IMR-90 (cell line): ENCODE data around the gene LINS1. TPM values are rescaled to one million over a fixed set of nuclear protein-coding genes. Genes with fewer than 3 reads are reported as not detected.

Source experiments
- ATAC-seq: fragments of 200-7000 bp; cut with Tn5 transposase; 2 replicates; pipeline ENCODE4 v1.9.1; 2020; ENCODE audit warnings: low read depth, mild to moderate bottlenecking, moderate library complexity
- BruUV-seq: library from RNA; stranded (reverse); fragments of 400-500 nt; replicated peaks from 2 replicates; lab custom pipeline; 2021; lab: Mats Ljungman, UMichigan
- CTCF ChIA-PET: fragments of 300-600 bp; formaldehyde crosslinking; extraction: SDS; loops from one replicate; lab custom pipeline; 2021; ENCODE audit warnings: antibody characterized with exemption; lab: Yijun Ruan, JAX
- POLR2A ChIA-PET: fragments of 300-600 bp; sonication (Branson Sonifier 250); formaldehyde crosslinking; loops from one replicate; lab custom pipeline; 2022; ENCODE audit warnings: antibody characterized with exemption; ENCODE audit not compliant: unreplicated experiment; lab: Charles Lee
- DNase-seq: peaks from one replicate; pipeline ENCODE4 v3.0.0; 2013
- H2AFZ ChIP-seq: replicated peaks from 2 replicates; pipeline ENCODE3; 2013; ENCODE audit warnings: low read length, mild to moderate bottlenecking; ENCODE audit not compliant: poor library complexity
- H2AK5ac ChIP-seq: 2 replicates; pipeline ENCODE4 v1.6.1; 2013; ENCODE audit warnings: low read depth, low read length, inconsistent platforms
- H2AK9ac ChIP-seq: replicated peaks from 2 replicates; pipeline ENCODE3; 2013; ENCODE audit warnings: mild to moderate bottlenecking, low read depth, low read length, moderate library complexity; ENCODE audit not compliant: poor library complexity
- H2BK120ac ChIP-seq: 2 replicates; pipeline ENCODE4 v1.6.1; 2013; ENCODE audit warnings: low read depth, low read length, inconsistent platforms
- H2BK15ac ChIP-seq: 3 replicates; pipeline ENCODE4 v1.6.1; 2013; ENCODE audit warnings: low read depth, low read length, inconsistent platforms
- H2BK20ac ChIP-seq: 2 replicates; pipeline ENCODE4 v1.6.1; 2013; ENCODE audit warnings: low read depth, mild to moderate bottlenecking, inconsistent platforms, low read length, moderate library complexity
- H2BK5ac ChIP-seq: 2 replicates; pipeline ENCODE4 v1.6.1; 2013; ENCODE audit warnings: mild to moderate bottlenecking, low read depth, low read length, inconsistent platforms; ENCODE audit not compliant: poor library complexity, severe bottlenecking
- H3K14ac ChIP-seq: replicated peaks from 2 replicates; pipeline ENCODE4 v1.6.1; 2013; ENCODE audit warnings: low read depth, low read length, inconsistent platforms
- H3K18ac ChIP-seq: 2 replicates; pipeline ENCODE4 v1.6.1; 2013; ENCODE audit warnings: low read depth, low read length, control low read depth
- H3K23ac ChIP-seq: 2 replicates; pipeline ENCODE4 v1.6.1; 2013; ENCODE audit warnings: low read depth, low read length, inconsistent platforms
- H3K27ac ChIP-seq: 2 replicates; pipeline ENCODE4 v1.5.1; 2013; ENCODE audit warnings: mild to moderate bottlenecking, control low read depth, low read length; ENCODE audit not compliant: insufficient read depth
- H3K27me3 ChIP-seq: 2 replicates; pipeline ENCODE4 v1.6.1; 2013; ENCODE audit warnings: low read length; ENCODE audit not compliant: control insufficient read depth, insufficient read depth
- H3K36me3 ChIP-seq: 2 replicates; pipeline ENCODE4 v1.6.1; 2013; ENCODE audit warnings: low read length, mixed read lengths; ENCODE audit not compliant: control insufficient read depth, insufficient read depth
- H3K4ac ChIP-seq: 2 replicates; pipeline ENCODE4 v1.6.1; 2013; ENCODE audit warnings: low read depth, low read length, inconsistent platforms
- H3K4me1 ChIP-seq: 2 replicates; pipeline ENCODE4 v1.6.1; 2013; ENCODE audit warnings: low read length, mixed read lengths; ENCODE audit not compliant: control insufficient read depth, insufficient read depth
- H3K4me2 ChIP-seq: 2 replicates; pipeline ENCODE4 v1.6.1; 2013; ENCODE audit warnings: low read depth, mild to moderate bottlenecking, control low read depth, low read length, moderate library complexity
- H3K4me3 ChIP-seq: 2 replicates; pipeline ENCODE4 v1.5.1; 2013; ENCODE audit warnings: low read depth, mild to moderate bottlenecking, control low read depth, low read length, moderate library complexity; ENCODE audit not compliant: insufficient read depth
- H3K56ac ChIP-seq: 2 replicates; pipeline ENCODE4 v1.6.1; 2013; ENCODE audit warnings: low read length, inconsistent platforms; ENCODE audit not compliant: insufficient read depth; ENCODE audit errors: extremely low read depth
- H3K79me1 ChIP-seq, 2 experiments: 2 replicates each; pipeline ENCODE4 v1.6.1; 2013; ENCODE audit warnings: low read length in 2 of 2, inconsistent platforms in 1 of 2, low read depth in 1 of 2
- H3K9ac ChIP-seq: 2 replicates; pipeline ENCODE4 v1.6.1; 2013; ENCODE audit warnings: low read depth, low read length, control low read depth
- H3K9me1 ChIP-seq: 2 replicates; pipeline ENCODE4 v1.6.1; 2013; ENCODE audit warnings: low read length, inconsistent platforms; ENCODE audit not compliant: insufficient read depth
- H3K9me3 ChIP-seq: 2 replicates; pipeline ENCODE4 v1.6.1; 2013; ENCODE audit warnings: low read length; ENCODE audit not compliant: control insufficient read depth, insufficient read depth
- H4K20me1 ChIP-seq: 2 replicates; pipeline ENCODE4 v1.6.1; 2013; ENCODE audit warnings: low read length, inconsistent platforms; ENCODE audit not compliant: insufficient read depth
- H4K5ac ChIP-seq: 2 replicates; pipeline ENCODE4 v1.6.1; 2013; ENCODE audit warnings: mild to moderate bottlenecking, low read depth, low read length, control low read depth
- H4K8ac ChIP-seq, 2 experiments: 2 replicates each; pipeline ENCODE4 v1.6.1; 2013; ENCODE audit warnings: low read depth in 2 of 2, low read length in 2 of 2, control low read depth in 1 of 2, inconsistent platforms in 1 of 2
- H4K91ac ChIP-seq: 2 replicates; pipeline ENCODE4 v1.6.1; 2013; ENCODE audit warnings: low read depth, low read length, inconsistent platforms; ENCODE audit not compliant: insufficient read depth
- CHD1 ChIP-seq: IDR thresholded peaks from 2 replicates; pipeline ENCODE4 v1.6.1; 2012; ENCODE audit warnings: low read depth, low read length, improper control_type of control experiment
- CTCF ChIP-seq: conservative IDR thresholded peaks from 2 replicates; pipeline ENCODE4 v1.5.1; 2012; ENCODE audit warnings: mild to moderate bottlenecking, low read depth, low read length, improper control_type of control experiment
- ELK1 ChIP-seq: fragments of 150-350 bp; IDR thresholded peaks from 2 replicates; pipeline ENCODE4 v1.6.1; 2016; ENCODE audit warnings: low read depth, mild to moderate bottlenecking, low read length, moderate library complexity, borderline replicate concordance
- POLR2A ChIP-seq: IDR thresholded peaks from 2 replicates; pipeline ENCODE4 v1.6.1; 2012; ENCODE audit warnings: mild to moderate bottlenecking, low read depth, low read length
- RCOR1 ChIP-seq: IDR thresholded peaks from 2 replicates; pipeline ENCODE4 v1.6.1; 2012; ENCODE audit warnings: mild to moderate bottlenecking, low read length, improper control_type of control experiment; ENCODE audit not compliant: insufficient replicate concordance
- SMC3 ChIP-seq: fragments of 150-350 bp; IDR thresholded peaks from 2 replicates; pipeline ENCODE4 v1.6.1; 2016; ENCODE audit warnings: low read depth, mild to moderate bottlenecking, antibody characterized with exemption, low read length, moderate library complexity
- USF2 ChIP-seq: fragments of 150-350 bp; IDR thresholded peaks from 2 replicates; pipeline ENCODE4 v1.6.1; 2017; ENCODE audit warnings: mild to moderate bottlenecking, antibody characterized with exemption, low read length, low read depth
- WGBS, 2 experiments: methylation state at CpG; one replicate each; pipeline versions ENCODE4 v1.1.5 to v1.1.7; 2013; ENCODE audit warnings: missing lambda C conversion rate in 2 of 2; ENCODE audit not compliant: insufficient read length in 1 of 2; ENCODE audit errors: extremely low coverage in 2 of 2; 5-methylcytosine and 5-hydroxymethylcytosine counted together
- dilution Hi-C: fragments of 300-500 bp; cut with HindIII; formaldehyde crosslinking; loops from one replicate; pipeline ENCODE4 v1.14.3; 2018; ENCODE audit warnings: low sequenced_read_pairs; ENCODE audit not compliant: unreplicated experiment
- in situ Hi-C: fragments of 300-500 bp; cut with MboI; formaldehyde crosslinking; loops from 3 replicates; pipeline ENCODE4 v1.14.3; 2019; ENCODE audit warnings: low sequenced_read_pairs, inconsistent platforms, mixed read lengths
- intact Hi-C: fragments of 100-400 bp; cut with micrococcal nuclease; formaldehyde crosslinking; loops from 2 replicates; pipeline ENCODE4 v1.10.0; 2022
- polyA plus RNA-seq, 3 experiments: library from polyadenylated mRNA; depleted of rRNA; stranded (reverse); fragments of >200 nt; gene quantifications; 2 replicates each; pipeline ENCODE4 v1.2.3, GENCODE V29; 2012; ENCODE audit warnings: low replicate concordance in 1 of 3
- total RNA-seq: library from RNA; depleted of rRNA; stranded (reverse); fragments of >200 nt; gene quantifications from 2 replicates; pipeline ENCODE4 v1.2.3, GENCODE V29; 2012

Gene LINS1
- total and polyA plus RNA-seq, 2 of the 4 experiments (the other 2 are of a cell fraction) = 6.9 to 10.6 TPM

GRCh38 chr15:100553468-100553867 lies 48.5 kb downstream of the LINS1 start:
- intact Hi-C loops = no loop called here
- TF ChIP-seq RCOR1 (no peak), CHD1 (no peak), ELK1 (no peak), CTCF (no peak), SMC3 (no peak), POLR2A (no peak), USF2 (no peak)

More at GRCh38 chr15:100553468-100553867, 48.5 kb downstream of the LINS1 start:
- no peak overlapping the region for H2AFZ ChIP-seq
- no peak overlapping the region for H4K8ac ChIP-seq
- H4K20me1 ChIP-seq = no peaks in the 10 kb centered on the region
- CTCF ChIA-PET = interaction anchor here (0.6 kb wide), 1 partner anchor 28 kb away, joined by 4 read pairs; no protein-coding TSS in a partner anchor
- no peaks in the 10 kb centered on the region for H3K27me3 ChIP-seq
- dilution Hi-C loops (no loop called here), in situ Hi-C loops (no loop called here)
- no peak overlapping the region for H4K91ac ChIP-seq
- H3K56ac ChIP-seq = no peak overlapping the region
- H3K4me1 ChIP-seq = no peaks in the 10 kb centered on the region
- no peak overlapping the region for H3K14ac ChIP-seq
- no peak overlapping the region for H3K23ac ChIP-seq
- H3K9me1 ChIP-seq = no peaks in the 10 kb centered on the region
- no peak overlapping the region for H2BK20ac ChIP-seq
- H2BK15ac ChIP-seq = no peak overlapping the region
- H3K36me3 ChIP-seq = no peaks in the 10 kb centered on the region
- no peak overlapping the region for H3K4ac ChIP-seq
- H3K18ac ChIP-seq = no peak overlapping the region
- no peak overlapping the region for H3K4me2 ChIP-seq
- H2BK120ac ChIP-seq = no peak overlapping the region
- no peak overlapping the region for H2BK5ac ChIP-seq
- no peak overlapping the region for H3K4me3 ChIP-seq
- no peak overlapping the region for H2AK9ac ChIP-seq
- no peak overlapping the region for H4K5ac ChIP-seq
- no peak overlapping the region for H3K9ac ChIP-seq
- POLR2A ChIA-PET = no interaction called here
- peaks cover 4% of the 10 kb centered on the region; the same call in 1 of the 2 replicates for H3K9me3 ChIP-seq
- ATAC-seq (no peak), DNase-seq (no peak)
- H2AK5ac ChIP-seq = no peak overlapping the region
- BruUV-seq = no TSS peak
- WGBS, 2 experiments = 88% methylated on average over 7 of the region's 16 CpGs; no CpG with 5 or more reads in 1 of the 2 experiments
- no peaks in the 10 kb centered on the region for H3K79me1 ChIP-seq
- H3K27ac ChIP-seq = no peak overlapping the region
